GM10847 (cell line): Measurements from ENCODE around the gene SCN1A.

Experiments used
- POLR2A ChIP-seq: IDR thresholded peaks from 2 replicates; pipeline ENCODE4 v1.6.1; 2011; ENCODE audit not compliant: insufficient read length; ENCODE audit errors: extremely low read depth

Gene SCN1A

DNA sequence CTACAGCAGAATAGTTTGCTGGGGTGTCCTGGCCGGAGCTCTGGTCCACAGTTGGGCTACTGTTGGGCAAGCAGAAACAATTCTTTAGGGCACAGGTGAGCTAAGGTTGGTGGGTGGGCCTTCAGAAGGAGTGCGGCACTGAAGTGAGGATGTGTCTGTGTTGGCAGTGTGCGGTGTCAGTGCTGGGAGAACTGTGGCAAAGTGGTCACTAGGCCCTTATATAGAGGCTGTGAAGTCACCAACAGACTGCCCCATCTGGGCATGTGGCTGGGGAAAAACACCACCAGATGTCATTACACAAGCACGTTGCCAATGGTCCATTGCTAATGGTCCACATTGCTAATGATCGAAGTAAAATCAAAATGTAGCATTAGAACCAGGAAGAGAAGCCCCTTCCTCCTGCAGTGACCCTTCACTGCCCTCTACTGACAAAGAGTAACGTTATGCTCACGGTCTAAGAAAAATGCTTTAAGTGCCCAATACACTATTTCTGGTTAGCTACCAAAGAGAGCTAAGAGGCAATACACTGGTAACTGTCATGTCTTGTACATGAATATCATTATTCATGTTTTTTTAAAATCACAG is 21.3 kb downstream of the SCN1A start:
- no peak for TF ChIP-seq POLR2A

DNA sequence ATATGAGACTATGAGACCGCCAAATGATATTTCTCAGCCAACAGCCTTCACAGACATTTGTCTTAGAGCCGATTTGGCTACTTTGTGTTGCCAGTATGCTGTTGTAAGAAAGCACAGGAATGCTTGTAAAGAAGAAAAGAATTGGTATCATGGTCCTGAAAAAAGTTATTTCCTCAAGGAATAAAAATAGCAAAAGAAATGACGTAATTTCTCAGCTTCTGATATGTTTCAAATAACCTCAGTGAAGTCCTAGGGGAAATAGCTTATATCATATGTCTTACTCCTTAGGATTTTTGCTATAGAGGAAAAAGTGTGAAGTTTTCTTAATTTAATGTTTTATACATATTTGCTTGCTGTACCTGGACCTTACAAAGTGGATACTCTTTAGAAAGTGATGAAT is 23.0 kb downstream of the SCN1A start:
- TF ChIP-seq POLR2A: no peak

GRCh38 chr2:166104084-166104483 is 23.7 kb downstream of the SCN1A start:
- no peak for TF ChIP-seq POLR2A

DNA sequence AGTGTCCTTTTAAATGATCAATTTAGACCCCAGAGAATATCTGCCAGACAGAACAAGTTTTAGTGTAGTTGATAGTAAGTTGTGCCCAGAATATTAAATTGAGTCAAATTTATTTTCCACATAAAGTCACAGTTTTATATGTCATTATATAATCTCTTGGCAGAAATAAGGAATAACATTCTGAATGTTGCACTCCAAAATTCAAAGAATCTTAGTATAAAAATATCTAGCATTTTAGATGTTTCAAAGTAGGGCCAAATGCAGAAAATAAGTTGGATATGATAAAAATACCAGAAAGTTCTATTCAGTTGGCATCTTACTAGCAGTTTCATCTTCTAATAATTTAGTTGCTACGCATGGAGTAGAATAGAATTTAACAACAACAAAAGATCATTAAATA is 33.5 kb downstream of the SCN1A start:
- TF ChIP-seq POLR2A: no peak

- TF ChIP-seq POLR2A: no peak
Observed at GRCh38 chr2:166092889-166093288, 34.9 kb downstream of the SCN1A start.

GRCh38 chr2:166091439-166091838 is 36.4 kb downstream of the SCN1A start:
- TF ChIP-seq POLR2A: no peak

- no peak for TF ChIP-seq POLR2A
Observed at GRCh38 chr2:166090908-166091307, 36.9 kb downstream of the SCN1A start.

GRCh38 chr2:166090346-166090745 is 37.5 kb downstream of the SCN1A start:
- TF ChIP-seq POLR2A: no peak

DNA sequence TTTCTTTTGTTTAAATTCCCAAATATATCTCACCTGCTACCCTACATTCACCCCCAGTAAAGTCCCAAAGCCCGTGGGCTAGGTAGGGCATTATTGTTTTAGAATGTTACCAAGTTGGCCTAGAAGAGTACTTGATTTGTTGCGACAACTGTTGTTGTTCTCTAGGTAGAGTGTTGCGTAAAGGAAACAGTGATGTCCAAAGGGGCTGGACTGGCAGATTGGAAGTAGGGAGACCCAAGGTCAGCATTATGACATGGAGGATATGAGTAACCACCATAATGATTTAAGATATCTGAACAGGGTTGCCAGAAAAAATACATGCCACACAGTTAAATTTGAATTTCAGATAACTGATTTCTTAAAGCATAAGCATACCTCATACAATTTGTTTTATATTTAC is 39.2 kb downstream of the SCN1A start:
- TF ChIP-seq POLR2A: no peak

DNA sequence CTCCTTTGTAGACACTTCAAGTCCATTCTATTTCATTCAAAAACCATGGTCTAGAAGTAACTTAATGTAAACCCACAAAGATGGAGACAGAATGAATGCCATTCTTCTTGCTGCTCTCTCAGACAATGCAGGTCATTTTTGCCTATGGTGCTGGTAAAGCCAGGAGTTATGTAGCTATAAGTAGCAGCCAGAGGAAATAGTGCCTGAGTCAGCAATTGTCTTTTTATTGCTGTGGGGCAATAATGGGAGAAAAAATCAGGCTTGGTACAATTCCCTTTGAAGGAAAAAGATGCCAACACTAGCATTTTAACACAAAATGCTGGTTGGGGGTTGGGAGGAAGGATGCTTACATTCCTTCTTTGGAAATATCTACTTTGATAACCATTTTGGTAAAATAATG is 43.5 kb downstream of the SCN1A start:
- no peak for TF ChIP-seq POLR2A

GRCh38 chr2:166082736-166083135 is 45.1 kb downstream of the SCN1A start:
- TF ChIP-seq POLR2A: no peak

- TF ChIP-seq POLR2A: no peak
Observed at GRCh38 chr2:166081852-166082251, 46.0 kb downstream of the SCN1A start.

GRCh38 chr2:166081131-166081632 is 46.6 kb downstream of the SCN1A start:
- no peak for TF ChIP-seq POLR2A

DNA sequence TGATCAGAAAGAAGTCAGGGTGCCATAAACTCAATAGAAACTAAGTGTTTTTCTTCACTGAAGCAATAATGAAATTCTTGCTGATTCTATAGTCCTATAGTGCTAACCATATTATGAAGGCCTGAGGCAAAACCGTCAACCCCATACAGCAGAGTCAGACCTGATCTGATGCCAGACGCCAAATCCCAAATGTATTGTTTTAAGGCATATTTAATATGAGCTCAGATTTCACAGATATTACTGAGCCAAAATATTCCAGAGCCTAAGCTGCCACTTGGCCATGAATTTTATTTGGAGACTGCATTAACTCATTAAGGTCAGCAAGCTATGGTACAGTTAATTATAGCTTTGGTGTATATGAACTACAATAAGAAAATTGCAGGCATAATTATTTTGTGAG is 53.4 kb downstream of the SCN1A start:
- no peak for TF ChIP-seq POLR2A

GRCh38 chr2:166074011-166074410 is 53.8 kb downstream of the SCN1A start:
- no peak for TF ChIP-seq POLR2A

DNA sequence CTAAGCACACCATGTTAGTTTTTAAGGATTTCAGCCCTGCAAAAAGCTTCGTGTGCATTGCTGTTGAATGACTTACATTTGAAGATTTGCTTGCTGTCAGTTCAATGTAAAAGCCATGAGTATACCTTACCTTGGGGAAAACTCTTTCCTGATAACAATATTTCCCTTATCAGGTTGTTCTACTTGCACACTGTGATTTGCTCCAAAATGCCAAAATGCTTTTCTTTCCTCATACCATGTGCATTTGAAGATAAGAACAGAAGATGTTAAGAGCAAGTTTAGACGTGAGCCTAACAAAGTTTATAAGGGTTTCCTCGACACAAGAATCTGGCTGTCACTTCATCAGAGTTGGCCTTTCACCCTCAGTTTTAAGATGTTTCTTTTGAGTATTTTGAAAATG is 57.6 kb downstream of the SCN1A start:
- no peak for TF ChIP-seq POLR2A

- no peak for TF ChIP-seq POLR2A
Observed at GRCh38 chr2:166068981-166069380, 58.8 kb downstream of the SCN1A start.
